Liver (tissue), 9 donors: ENCODE results near the gene AJM1. TPM values are rescaled to one million over a fixed set of nuclear protein-coding genes. Genes with fewer than 3 reads are reported as not detected.
A peak's percentile ranks its signal among the peaks of the same experiment; 100 is the strongest.

Experiments
- DNase-seq: peaks from one replicate; pipeline ENCODE4 v3.0.0-alpha.2; 2017; ENCODE audit warnings: low spot score
- H3K27ac ChIP-seq, 2 donors: one replicate each; pipeline ENCODE4 v1.7.0; 2013; ENCODE audit warnings: inconsistent platforms in 2 of 2, low read length in 2 of 2, control low read depth in 1 of 2, low read depth in 1 of 2, mild to moderate bottlenecking in 1 of 2
- H3K27me3 ChIP-seq, 4 donors: one replicate each; pipeline versions ENCODE4 v1.6.1 to v1.7.0; 2013; ENCODE audit warnings: low read length in 3 of 4, inconsistent platforms in 1 of 4, mild to moderate bottlenecking in 1 of 4, moderate library complexity in 1 of 4; ENCODE audit not compliant: control insufficient read depth in 4 of 4, insufficient read depth in 4 of 4
- H3K36me3 ChIP-seq, 4 donors: one replicate each; pipeline versions ENCODE4 v1.6.1 to v1.7.0; 2013; ENCODE audit warnings: low read length in 3 of 4, mild to moderate bottlenecking in 3 of 4, low read depth in 1 of 4, moderate library complexity in 1 of 4; ENCODE audit not compliant: control insufficient read depth in 4 of 4, insufficient read depth in 3 of 4
- H3K4me1 ChIP-seq, 4 donors: one replicate each; pipeline versions ENCODE4 v1.6.1 to v1.7.0; 2013; ENCODE audit warnings: low read length in 3 of 4, mild to moderate bottlenecking in 3 of 4, moderate library complexity in 1 of 4; ENCODE audit not compliant: control insufficient read depth in 4 of 4, insufficient read depth in 4 of 4
- H3K4me3 ChIP-seq, 3 donors: one replicate each; pipeline versions ENCODE4 v1.6.1 to v1.7.0; 2013; ENCODE audit warnings: low read length in 3 of 3, control low read depth in 1 of 3, low read depth in 1 of 3, mild to moderate bottlenecking in 1 of 3
- H3K9ac ChIP-seq, 2 donors: one replicate each; pipeline ENCODE4 v1.7.0; 2013; ENCODE audit warnings: low read length in 2 of 2, mild to moderate bottlenecking in 2 of 2, moderate library complexity in 2 of 2, control low read depth in 1 of 2, low read depth in 1 of 2
- H3K9me3 ChIP-seq, 4 donors: one replicate each; pipeline versions ENCODE4 v1.6.1 to v1.7.0; 2013; ENCODE audit warnings: low read length in 3 of 4; ENCODE audit not compliant: control insufficient read depth in 4 of 4
- CTCF ChIP-seq: fragments of 150-350 bp; IDR thresholded peaks from 2 replicates; pipeline ENCODE4 v1.5.1; 2017; ENCODE audit warnings: improper control_type of control experiment, low read depth, low read length; ENCODE audit not compliant: missing input control
- FOXA1 ChIP-seq: IDR thresholded peaks from 2 replicates; pipeline ENCODE4 v1.6.1; 2016; ENCODE audit warnings: antibody characterized with exemption
- FOXA2 ChIP-seq: IDR thresholded peaks from 2 replicates; pipeline ENCODE4 v1.6.1; 2016; ENCODE audit warnings: antibody characterized with exemption
- GABPA ChIP-seq, 2 donors: IDR thresholded peaks in 1 of 2; conservative IDR thresholded peaks in 1 of 2; 2 replicates each; pipeline ENCODE4 v1.6.1; 2016; ENCODE audit warnings: antibody characterized with exemption in 2 of 2, mild to moderate bottlenecking in 1 of 2, moderate library complexity in 1 of 2
- HNF4A ChIP-seq, 2 donors: conservative IDR thresholded peaks; 2 replicates each; pipeline ENCODE4 v1.6.1; 2016; ENCODE audit warnings: antibody characterized with exemption in 2 of 2, mild to moderate bottlenecking in 2 of 2
- HNF4G ChIP-seq: IDR thresholded peaks from 2 replicates; pipeline ENCODE4 v1.6.1; 2016; ENCODE audit warnings: antibody characterized with exemption
- JUND ChIP-seq, 2 donors: IDR thresholded peaks; 2 replicates each; pipeline ENCODE4 v1.6.1; 2016; ENCODE audit warnings: antibody characterized with exemption in 2 of 2
- NR2F2 ChIP-seq: IDR thresholded peaks from 2 replicates; pipeline ENCODE4 v1.6.1; 2016; ENCODE audit warnings: antibody characterized with exemption
- RAD21 ChIP-seq, 2 donors: IDR thresholded peaks; 2 replicates each; pipeline ENCODE4 v1.6.1; 2016; ENCODE audit warnings: antibody characterized with exemption in 2 of 2, mild to moderate bottlenecking in 2 of 2
- REST ChIP-seq: IDR thresholded peaks from 2 replicates; pipeline ENCODE4 v1.6.1; 2016; ENCODE audit warnings: antibody characterized with exemption, mild to moderate bottlenecking
- RXRA ChIP-seq, 2 donors: IDR thresholded peaks; 2 replicates each; pipeline ENCODE4 v1.6.1; 2017 to 2018; ENCODE audit warnings: antibody characterized with exemption in 2 of 2, mild to moderate bottlenecking in 1 of 2
- SP1 ChIP-seq: IDR thresholded peaks from 2 replicates; pipeline ENCODE4 v1.6.1; 2018; ENCODE audit warnings: antibody characterized with exemption, mild to moderate bottlenecking
- TAF1 ChIP-seq: conservative IDR thresholded peaks from 2 replicates; pipeline ENCODE4 v1.6.1; 2016; ENCODE audit warnings: antibody characterized with exemption, mild to moderate bottlenecking
- YY1 ChIP-seq: IDR thresholded peaks from 2 replicates; pipeline ENCODE4 v1.6.1; 2016; ENCODE audit warnings: antibody characterized with exemption, mild to moderate bottlenecking
- WGBS: extraction: QIAGEN DNeasy Blood & Tissue Kit; methylation state at CpG from one replicate; pipeline ENCODE4 v1.1.7; 2013; 5-methylcytosine and 5-hydroxymethylcytosine counted together
- polyA plus RNA-seq, 2 donors: library from polyadenylated mRNA; stranded (reverse) in 1 of 2; unstranded in 1 of 2; fragments of 200-250 nt in 1 of 2; fragments of >200 nt in 1 of 2; fragmentation: Nextera tagmentation in 1 of 2; extraction: Ambion mirVana in 1 of 2; gene quantifications; one replicate each; pipeline versions ENCODE4 v1.2.1 to v1.2.3, GENCODE V29; 2013 to 2015
- total RNA-seq, 2 donors: library from RNA; depleted of rRNA; stranded (reverse); fragments of >200 nt; gene quantifications; one replicate each; pipeline ENCODE4 v1.2.3, GENCODE V29; 2014
- TF ChIP-seq, protein P1 (sequence below): IDR thresholded peaks from 2 replicates; pipeline ENCODE4 v1.6.1; 2016; ENCODE audit warnings: antibody characterized with exemption
- TF ChIP-seq, protein P2 (sequence below): IDR thresholded peaks from 2 replicates; pipeline ENCODE4 v1.6.1; 2016; ENCODE audit warnings: antibody characterized with exemption
- donor health status: healthy.
- donor health status: healthy.
- donor health status: healthy.
- donor health status: healthy.
- donor health status: healthy.

The AJM1 gene
- total and polyA plus RNA-seq, 4 donors: 0.56 to 2.3 (median 0.82) TPM

GRCh38 chr9:136852664-136853595 lies 10.7 kb downstream of the AJM1 start:
- peaks cover 0 to 5% (median 0%) of the 10 kb centered on the region in 4 donors for H3K36me3 ChIP-seq
- DNase-seq: no peak
- 86% methylated on average over 29 of the region's 29 CpGs for WGBS
- peaks cover 20 to 56% (median 36%) of the 10 kb centered on the region in 4 donors for H3K4me1 ChIP-seq
- no peaks in the 10 kb centered on the region for H3K27me3 ChIP-seq
- no peak for TF ChIP-seq HNF4G
- TF ChIP-seq, protein P1, sequence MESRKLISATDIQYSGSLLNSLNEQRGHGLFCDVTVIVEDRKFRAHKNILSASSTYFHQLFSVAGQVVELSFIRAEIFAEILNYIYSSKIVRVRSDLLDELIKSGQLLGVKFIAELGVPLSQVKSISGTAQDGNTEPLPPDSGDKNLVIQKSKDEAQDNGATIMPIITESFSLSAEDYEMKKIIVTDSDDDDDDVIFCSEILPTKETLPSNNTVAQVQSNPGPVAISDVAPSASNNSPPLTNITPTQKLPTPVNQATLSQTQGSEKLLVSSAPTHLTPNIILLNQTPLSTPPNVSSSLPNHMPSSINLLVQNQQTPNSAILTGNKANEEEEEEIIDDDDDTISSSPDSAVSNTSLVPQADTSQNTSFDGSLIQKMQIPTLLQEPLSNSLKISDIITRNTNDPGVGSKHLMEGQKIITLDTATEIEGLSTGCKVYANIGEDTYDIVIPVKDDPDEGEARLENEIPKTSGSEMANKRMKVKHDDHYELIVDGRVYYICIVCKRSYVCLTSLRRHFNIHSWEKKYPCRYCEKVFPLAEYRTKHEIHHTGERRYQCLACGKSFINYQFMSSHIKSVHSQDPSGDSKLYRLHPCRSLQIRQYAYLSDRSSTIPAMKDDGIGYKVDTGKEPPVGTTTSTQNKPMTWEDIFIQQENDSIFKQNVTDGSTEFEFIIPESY: no peak
- TF ChIP-seq, protein P2, sequence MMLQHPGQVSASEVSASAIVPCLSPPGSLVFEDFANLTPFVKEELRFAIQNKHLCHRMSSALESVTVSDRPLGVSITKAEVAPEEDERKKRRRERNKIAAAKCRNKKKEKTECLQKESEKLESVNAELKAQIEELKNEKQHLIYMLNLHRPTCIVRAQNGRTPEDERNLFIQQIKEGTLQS: no peak
- no peak for TF ChIP-seq JUND (IDR thresholded peaks at IDR 0.05)
- TF ChIP-seq YY1: no peak
- no peak for TF ChIP-seq RXRA (IDR thresholded peaks at IDR 0.05)
- TF ChIP-seq SP1: no peak
- no peak for TF ChIP-seq RAD21 (IDR thresholded peaks at IDR 0.05)
- no peak for TF ChIP-seq FOXA1
- peak overlapping the region in 1 of 2 donors; percentile 77 for H3K27ac ChIP-seq
- H3K9ac ChIP-seq: no peak overlapping the region
- no peaks in the 10 kb centered on the region for H3K9me3 ChIP-seq
- no peak overlapping the region for H3K4me3 ChIP-seq

- Histone ChIP-seq H3K4me1 (peaks cover 24 to 61% (median 41%) of the 10 kb centered on the region in 4 donors), H3K27ac (no peak overlapping the region), H3K9me3 (no peaks in the 10 kb centered on the region), H3K27me3 (no peaks in the 10 kb centered on the region), H3K9ac (no peak overlapping the region), H3K36me3 (peaks cover 0 to 5% (median 0%) of the 10 kb centered on the region in 4 donors), H3K4me3 (no peak overlapping the region)
- 85% methylated on average over 18 of the region's 18 CpGs for WGBS
- TF ChIP-seq CTCF: no peak
- no peak for TF ChIP-seq FOXA1
- no peak for TF ChIP-seq REST
- no peak for TF ChIP-seq HNF4G
- TF ChIP-seq JUND (IDR thresholded peaks at IDR 0.05): no peak
- no peak for TF ChIP-seq SP1
- TF ChIP-seq, protein P2: no peak
- TF ChIP-seq TAF1: no peak
- no peak for TF ChIP-seq NR2F2
- TF ChIP-seq YY1: no peak
- no peak for TF ChIP-seq FOXA2
- no peak for TF ChIP-seq GABPA (IDR thresholded peaks at IDR 0.05 in 1 of 2, conservative IDR thresholded peaks at IDR 0.05 in 1 of 2)
- TF ChIP-seq RAD21 (IDR thresholded peaks at IDR 0.05): no peak
- no peak for TF ChIP-seq RXRA (IDR thresholded peaks at IDR 0.05)
- TF ChIP-seq HNF4A (conservative IDR thresholded peaks at IDR 0.05): no peak
- DNase-seq: no peak
These were observed 11.4 kb downstream of the AJM1 start for GRCh38 chr9:136853596-136854112.
